GM12891 (cell line): ENCODE data around the gene HOXC12.

Experiments
- POLR2A ChIP-seq: IDR thresholded peaks from 2 replicates; pipeline ENCODE4 v1.6.1; 2011; ENCODE audit warnings: low read depth, low read length, control low read depth
- POLR2AphosphoS5 ChIP-seq: IDR thresholded peaks from 2 replicates; pipeline ENCODE4 v1.6.1; 2011; ENCODE audit warnings: low read depth, low read length, control low read depth

DNA sequence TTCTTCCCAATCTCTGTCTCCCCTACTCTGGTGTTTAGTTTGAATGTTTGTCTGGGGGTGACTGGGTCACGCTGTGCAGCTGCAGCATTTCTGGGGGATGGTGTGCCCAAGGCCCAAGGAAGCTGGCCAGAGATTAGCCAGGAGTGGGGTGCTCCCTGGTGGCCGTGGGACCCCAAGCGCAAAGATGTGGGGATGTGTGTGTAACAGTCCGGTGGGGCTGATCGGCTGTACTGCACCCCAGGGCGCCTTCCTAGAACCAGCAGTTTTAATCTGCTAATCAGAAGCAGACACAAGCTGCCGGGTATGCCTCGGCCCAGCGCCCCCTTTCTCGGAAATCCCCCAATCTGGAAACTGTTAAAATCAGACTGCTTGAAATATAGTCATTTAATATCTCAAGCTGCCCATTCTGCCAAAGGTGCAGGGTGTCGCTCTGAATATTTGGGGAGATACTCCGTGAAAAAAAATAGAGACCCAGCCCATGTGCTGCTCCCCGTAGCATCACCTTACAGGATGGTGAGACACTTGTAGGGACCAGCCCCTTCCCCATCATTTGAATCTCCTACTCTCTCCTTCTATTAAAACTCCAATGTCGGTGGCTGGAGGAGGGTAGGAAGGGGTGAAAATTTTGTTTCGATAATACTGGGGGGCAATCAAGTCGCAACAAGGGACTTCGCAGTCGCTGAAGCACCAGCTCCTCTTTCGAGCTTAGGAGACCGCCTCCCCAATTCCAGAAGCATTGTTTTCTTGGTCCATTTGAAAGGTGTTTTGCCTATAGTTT is 49.5 kb downstream of the HOXC12 start:
- TF ChIP-seq POLR2A (no peak), POLR2AphosphoS5 (no peak)
